H7 (cell line): Measurements from ENCODE around the gene COL4A1. TPM values are rescaled to one million over a fixed set of nuclear protein-coding genes. Genes with fewer than 3 reads are reported as not detected.

Experiments
- DNase-seq: peaks from one replicate; pipeline ENCODE4 v3.0.0; 2012
- H3K27me3 ChIP-seq: 2 replicates; pipeline ENCODE4 v1.6.0; 2011; ENCODE audit warnings: mild to moderate bottlenecking, low read length; ENCODE audit not compliant: control insufficient read depth, insufficient read depth
- H3K36me3 ChIP-seq: replicated peaks from 2 replicates; pipeline ENCODE4 v1.5.1; 2011; ENCODE audit warnings: low read length; ENCODE audit not compliant: control insufficient read depth, insufficient read depth
- H3K4me3 ChIP-seq: 2 replicates; pipeline ENCODE4 v1.5.1; 2011; ENCODE audit warnings: low read depth, mild to moderate bottlenecking, control low read depth, low read length, moderate library complexity; ENCODE audit not compliant: insufficient read depth
- total RNA-seq: library from RNA; depleted of rRNA; stranded (reverse); fragments of >200 nt; shearing (Covaris generic); gene quantifications from 2 replicates; pipeline ENCODE4 v1.2.3, GENCODE V29; 2014

The COL4A1 gene
- total RNA-seq, 1 experiment from 2014 or later = 135 TPM

GRCh38 chr13:110228936-110229904 is 77.7 kb downstream of the COL4A1 start:
- no peaks in the 10 kb centered on the region for H3K27me3 ChIP-seq
- H3K36me3 ChIP-seq = no peaks in the 10 kb centered on the region
- DNase-seq = no peak

GRCh38 chr13:110227864-110228643 is 78.9 kb downstream of the COL4A1 start:
- DNase-seq = no peak
- Histone ChIP-seq H3K36me3 (no peaks in the 10 kb centered on the region), H3K4me3 (no peak overlapping the region), H3K27me3 (no peaks in the 10 kb centered on the region)

More at GRCh38 chr13:110228936-110229904, 77.7 kb downstream of the COL4A1 start:
- H3K4me3 ChIP-seq = no peak overlapping the region

- Histone ChIP-seq H3K4me3 (no peak overlapping the region), H3K36me3 (no peaks in the 10 kb centered on the region), H3K27me3 (no peaks in the 10 kb centered on the region)
- DNase-seq = no peak
Observed at GRCh38 chr13:110227416-110227815, 79.5 kb downstream of the COL4A1 start.

GRCh38 chr13:110225609-110226574 is 81.1 kb downstream of the COL4A1 start:
- no peaks in the 10 kb centered on the region for H3K27me3 ChIP-seq
- no peaks in the 10 kb centered on the region for H3K36me3 ChIP-seq
- no peak for DNase-seq
- H3K4me3 ChIP-seq = no peak overlapping the region

- Histone ChIP-seq H3K4me3 (no peak overlapping the region), H3K36me3 (no peaks in the 10 kb centered on the region), H3K27me3 (no peaks in the 10 kb centered on the region)
- no peak for DNase-seq
Observed at GRCh38 chr13:110225003-110225402, 82.0 kb downstream of the COL4A1 start.

- DNase-seq = no peak
- Histone ChIP-seq H3K36me3 (no peaks in the 10 kb centered on the region), H3K4me3 (no peak overlapping the region), H3K27me3 (no peaks in the 10 kb centered on the region)
Observed at GRCh38 chr13:110224519-110224918, 82.4 kb downstream of the COL4A1 start.

GRCh38 chr13:110221406-110222117 is 85.4 kb downstream of the COL4A1 start:
- Histone ChIP-seq H3K4me3 (no peak overlapping the region), H3K27me3 (no peaks in the 10 kb centered on the region), H3K36me3 (no peaks in the 10 kb centered on the region)
- no peak for DNase-seq

GRCh38 chr13:110220471-110220870 is 86.5 kb downstream of the COL4A1 start:
- H3K36me3 ChIP-seq = no peaks in the 10 kb centered on the region
- no peak for DNase-seq
- no peak overlapping the region for H3K4me3 ChIP-seq
- no peaks in the 10 kb centered on the region for H3K27me3 ChIP-seq

GRCh38 chr13:110218581-110219201 is 88.3 kb downstream of the COL4A1 start:
- no peak for DNase-seq
- no peaks in the 10 kb centered on the region for H3K36me3 ChIP-seq
- no peaks in the 10 kb centered on the region for H3K27me3 ChIP-seq
- no peak overlapping the region for H3K4me3 ChIP-seq

GRCh38 chr13:110217811-110218210 is 89.1 kb downstream of the COL4A1 start:
- no peak for DNase-seq
- Histone ChIP-seq H3K4me3 (no peak overlapping the region), H3K27me3 (no peaks in the 10 kb centered on the region), H3K36me3 (no peaks in the 10 kb centered on the region)

- Histone ChIP-seq H3K36me3 (no peaks in the 10 kb centered on the region), H3K4me3 (no peak overlapping the region), H3K27me3 (no peaks in the 10 kb centered on the region)
- no peak for DNase-seq
Observed at GRCh38 chr13:110217085-110217484, 89.9 kb downstream of the COL4A1 start.

GRCh38 chr13:110216398-110217041 is 90.4 kb downstream of the COL4A1 start:
- Histone ChIP-seq H3K36me3 (no peaks in the 10 kb centered on the region), H3K27me3 (no peaks in the 10 kb centered on the region), H3K4me3 (no peak overlapping the region)
- no peak for DNase-seq

- no peak for DNase-seq
- no peak overlapping the region for H3K4me3 ChIP-seq
- H3K36me3 ChIP-seq = no peaks in the 10 kb centered on the region
- H3K27me3 ChIP-seq = no peaks in the 10 kb centered on the region
Observed at GRCh38 chr13:110216006-110216397, 91.0 kb downstream of the COL4A1 start.
